Activated CD4-positive, alpha-beta T cell treated with anti-CD3 and anti-CD28 coated beads for 24 hours (primary cell): Measurements from ENCODE around the gene MACC1.

Source experiments
- DNase-seq, 2 donors: peaks; one replicate each; pipeline ENCODE4 v3.0.0-alpha.2; 2020; ENCODE audit warnings: low read depth in 2 of 2

Gene MACC1

DNA sequence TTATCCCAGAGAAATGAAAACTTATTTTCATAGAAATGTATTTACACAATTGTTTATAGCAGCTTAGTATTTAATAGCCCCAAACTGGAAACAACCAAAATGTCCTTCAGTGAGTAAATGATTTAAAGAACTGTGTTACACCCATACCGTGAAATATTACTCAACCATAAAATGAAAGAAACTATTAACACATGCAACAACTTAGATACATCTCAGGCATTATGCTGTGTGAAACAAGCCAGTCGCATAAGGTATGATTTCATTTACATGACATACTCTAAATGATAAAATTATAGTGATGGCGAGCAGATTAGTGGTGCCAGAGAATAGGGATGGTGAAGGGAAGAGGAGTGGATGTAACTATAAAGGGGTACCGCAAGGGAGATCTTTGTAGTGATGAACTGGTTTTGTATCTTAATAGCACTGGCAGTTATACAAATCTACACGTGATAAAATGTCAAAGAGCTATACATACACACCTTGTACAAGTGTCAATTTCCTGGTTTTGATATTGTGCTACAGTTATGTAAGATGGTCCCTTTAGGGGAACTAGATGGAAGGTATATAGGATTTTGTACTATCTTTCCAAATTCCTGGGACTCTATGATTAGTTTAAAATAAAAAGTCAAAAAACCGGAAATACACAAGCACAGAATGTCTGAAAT, 40.5 kb downstream of the MACC1 start:
- no peak for DNase-seq

- no peak for DNase-seq
These were observed 43.4 kb downstream of the MACC1 start for GRCh38 chr7:20173828-20174227.

DNA sequence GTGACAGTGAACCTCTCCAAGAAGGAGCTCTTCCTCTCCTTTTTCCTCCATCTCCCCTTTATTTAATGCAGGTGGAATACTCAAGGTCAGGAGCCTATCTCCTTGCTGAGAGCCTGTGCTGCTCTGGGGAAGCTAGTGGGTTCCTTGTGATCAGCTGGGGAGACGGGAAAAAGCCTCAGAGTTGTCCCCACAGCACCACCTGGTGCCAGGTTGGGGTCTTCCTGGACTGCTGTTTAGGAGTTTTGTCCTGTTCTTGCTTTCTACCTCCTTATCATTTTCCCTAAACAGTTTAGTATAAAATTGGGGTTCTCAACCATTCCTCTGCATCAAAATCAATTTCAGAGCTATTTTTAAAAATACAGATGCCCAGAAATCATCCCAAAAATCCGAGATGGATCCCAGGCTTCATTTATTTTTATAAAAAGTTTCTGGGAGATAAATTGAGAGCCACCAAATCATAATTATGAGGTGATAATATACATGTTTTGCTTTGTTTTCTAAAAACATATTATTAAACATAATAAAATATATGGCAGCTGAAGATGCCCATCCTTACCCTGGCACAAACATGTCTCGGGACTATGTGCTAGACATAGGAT, 44.3 kb downstream of the MACC1 start:
- DNase-seq: no peak

DNA sequence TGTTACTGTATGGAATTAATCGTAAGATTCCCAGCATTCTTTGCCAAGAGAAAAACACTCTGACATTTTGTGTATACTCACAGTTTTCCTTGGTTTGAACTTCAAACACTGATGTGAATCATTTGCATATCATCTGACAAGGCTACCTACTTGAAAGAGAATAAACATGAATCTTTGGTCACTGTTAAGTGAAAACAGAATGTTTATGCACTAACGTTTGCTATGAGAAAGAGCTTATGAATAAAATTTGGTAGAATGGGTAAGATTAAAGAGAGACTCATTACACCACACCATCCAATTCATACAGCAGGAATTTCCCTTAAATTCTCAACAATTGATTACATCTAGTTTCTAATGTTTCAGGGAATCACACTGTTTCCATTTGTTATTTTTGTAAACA, 46.6 kb downstream of the MACC1 start:
- no peak for DNase-seq

GRCh38 chr7:20165146-20165510, 52.1 kb downstream of the MACC1 start:
- DNase-seq: no peak

DNA sequence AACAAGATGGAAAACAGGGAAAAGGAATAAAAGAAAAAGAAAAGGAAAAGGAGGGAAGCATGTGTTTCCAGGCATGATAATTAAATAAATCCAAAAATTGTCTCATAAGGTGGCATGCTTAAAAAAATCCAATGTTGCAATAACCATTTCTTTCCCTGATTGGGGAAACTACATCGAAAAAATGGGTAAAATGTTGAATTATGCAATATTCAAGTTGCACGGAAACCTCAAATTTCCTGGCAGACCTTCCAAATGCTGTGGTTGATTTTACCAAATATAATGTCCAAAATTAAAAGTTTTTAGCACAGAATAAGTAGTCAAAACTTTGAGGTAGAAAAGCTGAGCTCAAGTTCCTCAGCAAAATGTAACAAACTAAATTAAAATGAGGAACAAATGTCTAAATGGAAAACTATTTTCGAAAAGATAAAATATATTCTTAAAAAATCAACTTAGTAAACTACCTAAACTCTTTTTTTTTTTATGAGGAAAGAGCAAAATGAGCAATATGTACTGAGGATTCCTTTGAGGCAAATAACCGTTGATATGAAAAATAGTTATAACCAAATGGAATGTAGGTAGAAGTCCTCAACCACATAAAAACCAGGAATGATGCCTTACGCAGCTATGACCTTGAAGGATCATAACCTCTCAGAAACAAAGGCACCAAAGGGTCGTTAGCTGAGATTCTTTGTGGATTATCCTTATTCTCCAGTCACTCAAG, 52.6 kb downstream of the MACC1 start:
- DNase-seq: no peak

- no peak for DNase-seq
These were observed 54.5 kb downstream of the MACC1 start for GRCh38 chr7:20162665-20163064.

DNA sequence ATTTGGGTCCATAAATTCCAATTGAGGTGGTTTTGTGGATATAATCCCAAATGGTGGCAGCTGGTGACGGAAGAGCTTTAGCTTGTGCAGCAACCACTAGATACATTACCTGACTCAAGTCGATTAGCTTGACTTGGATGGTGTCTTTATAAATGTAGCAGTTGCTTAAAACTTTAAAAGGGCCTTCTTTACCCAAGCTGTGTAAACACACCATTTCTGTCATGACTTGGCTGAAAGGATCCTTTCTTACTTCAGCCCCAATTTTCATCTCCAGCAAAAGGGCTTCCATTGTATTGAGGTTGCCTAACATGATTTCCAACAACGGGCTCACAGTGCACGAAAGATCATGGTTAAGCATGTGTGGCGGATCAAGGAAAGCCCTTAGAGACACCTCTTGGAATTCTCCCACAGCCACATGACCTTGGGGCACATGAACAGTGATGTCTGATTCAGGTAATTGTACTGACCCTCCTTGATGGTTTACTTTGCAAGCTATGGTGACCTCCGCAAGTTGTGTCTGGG, 57.9 kb downstream of the MACC1 start:
- DNase-seq: no peak

DNA sequence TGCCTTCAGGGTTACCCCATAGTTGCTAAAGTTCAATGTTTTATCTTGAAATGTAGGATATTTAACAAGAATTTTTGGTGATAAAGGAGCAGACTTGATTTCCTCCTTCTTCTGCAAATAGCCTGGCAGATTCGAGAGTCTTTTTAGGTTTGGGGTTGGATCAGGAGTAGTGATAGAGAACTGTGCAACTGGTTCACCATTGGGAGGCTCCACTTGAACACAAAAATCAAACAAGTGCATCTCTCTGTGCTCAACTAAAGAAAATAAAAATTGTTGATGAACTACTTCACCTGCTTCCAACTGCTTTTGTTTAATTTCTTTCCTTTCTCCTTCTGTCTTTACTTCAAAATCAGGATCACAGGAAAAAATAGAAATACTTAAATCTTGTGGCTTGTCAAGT, 58.5 kb downstream of the MACC1 start:
- no peak for DNase-seq

- DNase-seq: no peak
These were observed 59.7 kb downstream of the MACC1 start for GRCh38 chr7:20157456-20157855.

DNA sequence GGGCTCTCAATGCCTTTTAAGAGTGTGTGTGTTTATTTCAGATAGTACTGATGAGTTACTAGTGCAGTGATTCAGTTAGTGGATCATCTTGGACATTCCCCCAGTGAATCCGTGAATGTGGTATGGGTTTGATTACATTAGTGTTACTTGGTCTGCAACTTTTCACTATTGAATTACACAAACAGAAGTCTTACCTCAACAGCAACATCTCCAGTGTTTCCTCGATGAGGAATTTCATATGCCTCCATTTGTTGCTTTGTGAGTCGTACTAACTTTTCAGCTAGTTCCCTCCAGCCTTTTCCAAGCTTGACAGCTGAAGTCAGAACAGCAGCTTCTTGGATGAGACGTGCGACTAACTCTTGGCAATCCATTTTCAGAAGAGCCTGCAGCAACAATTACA, 63.2 kb downstream of the MACC1 start:
- no peak for DNase-seq

GRCh38 chr7:20153567-20153966, 63.6 kb downstream of the MACC1 start:
- no peak for DNase-seq

DNA sequence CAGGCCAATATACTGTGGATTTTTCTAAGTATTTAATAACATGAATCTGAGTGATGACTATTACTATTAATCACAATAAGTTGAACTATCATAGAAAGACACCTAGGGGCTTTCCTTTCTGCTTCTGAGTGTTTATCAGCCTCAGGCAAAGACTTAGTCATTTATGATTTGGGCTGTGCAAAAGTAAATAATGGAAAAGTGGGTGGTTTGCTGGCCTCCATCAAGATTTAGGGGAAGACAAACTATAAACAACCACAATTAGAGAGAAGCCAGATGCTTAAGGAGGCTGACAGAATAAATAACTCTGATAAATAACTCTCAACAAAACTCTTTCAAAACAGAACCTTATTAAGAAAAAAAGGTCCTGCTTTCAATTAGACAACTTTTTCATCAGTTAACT, 64.7 kb downstream of the MACC1 start:
- no peak for DNase-seq

DNA sequence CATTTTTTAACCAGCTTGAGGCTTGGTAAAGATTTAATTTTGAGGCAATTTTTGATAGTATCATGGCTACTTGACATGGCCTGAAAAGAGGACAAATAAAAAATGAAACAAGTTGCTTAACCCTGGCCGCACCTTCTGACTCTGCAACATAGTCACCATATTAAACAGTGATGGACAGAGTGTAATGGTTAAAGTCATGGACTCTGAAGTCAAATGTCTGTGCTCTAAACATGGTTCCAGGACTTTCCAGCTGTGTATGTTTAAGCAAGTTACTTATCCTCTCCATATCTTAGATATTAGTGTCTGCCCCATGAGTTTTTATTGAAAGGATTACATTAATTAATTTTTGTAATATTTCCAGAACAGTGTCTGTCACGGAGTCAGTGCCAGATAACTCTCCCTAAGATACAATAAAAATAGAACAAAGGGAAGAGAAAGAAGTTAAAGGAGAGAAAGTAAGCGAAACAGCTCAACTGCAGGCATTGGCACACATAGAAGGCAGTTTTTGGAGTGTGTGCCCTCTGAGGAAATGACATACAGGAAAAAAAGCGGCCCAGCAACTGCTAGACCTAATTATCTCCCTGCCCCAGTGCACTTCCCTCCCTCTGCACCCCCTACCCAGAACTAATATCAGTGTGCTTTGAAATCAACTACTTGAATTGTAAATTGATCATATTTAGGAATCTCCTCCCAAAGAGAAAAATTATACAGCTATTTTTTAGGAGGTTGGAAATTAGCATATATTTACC, 65.3 kb downstream of the MACC1 start:
- DNase-seq: no peak

GRCh38 chr7:20146451-20146850, 70.7 kb downstream of the MACC1 start:
- DNase-seq: no peak

DNA sequence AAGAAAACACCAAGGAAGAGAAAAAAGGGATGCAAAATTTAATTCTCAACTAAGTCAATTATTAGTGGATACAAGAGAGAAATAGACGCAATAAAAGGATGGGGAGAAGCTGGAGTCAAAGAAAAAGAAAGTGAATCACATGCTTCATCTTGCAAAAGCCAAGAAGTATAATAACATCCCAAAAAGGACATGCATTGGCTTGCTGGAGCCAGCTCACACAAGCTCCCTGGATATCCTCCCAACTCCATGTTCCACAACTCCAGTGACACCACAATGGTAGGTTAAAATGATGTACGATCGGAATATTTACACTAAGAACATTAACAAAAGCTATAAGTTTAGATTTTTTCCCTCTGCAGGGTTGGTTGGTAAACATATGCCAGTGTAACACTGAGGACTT, 72.4 kb downstream of the MACC1 start:
- no peak for DNase-seq

GRCh38 chr7:20141666-20142065, 75.5 kb downstream of the MACC1 start:
- no peak for DNase-seq

DNA sequence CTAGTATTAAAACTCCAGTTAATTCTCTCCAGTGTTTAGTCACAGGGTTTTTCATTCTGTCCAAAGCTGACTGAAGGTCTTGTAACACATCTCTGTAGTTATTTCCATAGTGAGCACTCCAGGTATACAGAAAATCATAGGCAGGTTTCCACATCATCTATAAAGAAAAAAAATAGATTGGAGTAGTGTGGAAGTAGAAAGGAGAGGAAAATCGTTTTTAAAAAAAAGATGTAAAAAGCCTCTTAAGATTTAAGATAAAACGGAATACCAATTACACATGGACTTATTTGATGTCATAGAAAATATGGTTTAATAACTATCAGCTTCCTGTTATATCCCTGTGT, 76.2 kb downstream of the MACC1 start:
- no peak for DNase-seq

- DNase-seq: no peak
These were observed 76.7 kb downstream of the MACC1 start for GRCh38 chr7:20140291-20141001.

DNA sequence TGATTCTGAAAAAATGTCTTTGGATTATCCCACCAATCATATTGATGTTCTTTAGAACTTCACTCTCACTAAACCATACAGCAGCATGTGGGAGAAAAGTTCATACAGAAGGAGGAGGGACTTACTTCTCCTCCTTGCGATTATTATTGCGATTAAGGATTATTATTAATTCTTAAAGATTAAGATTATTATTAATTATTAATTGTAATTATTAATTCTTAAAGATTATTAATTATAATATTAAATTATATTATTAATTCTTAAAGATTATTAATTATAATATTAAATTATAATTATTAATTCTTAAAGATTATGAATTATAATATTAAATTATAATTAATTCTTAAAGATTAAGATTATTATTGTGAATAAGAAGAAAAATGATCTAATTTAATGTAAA, 80.5 kb downstream of the MACC1 start:
- DNase-seq: no peak

DNA sequence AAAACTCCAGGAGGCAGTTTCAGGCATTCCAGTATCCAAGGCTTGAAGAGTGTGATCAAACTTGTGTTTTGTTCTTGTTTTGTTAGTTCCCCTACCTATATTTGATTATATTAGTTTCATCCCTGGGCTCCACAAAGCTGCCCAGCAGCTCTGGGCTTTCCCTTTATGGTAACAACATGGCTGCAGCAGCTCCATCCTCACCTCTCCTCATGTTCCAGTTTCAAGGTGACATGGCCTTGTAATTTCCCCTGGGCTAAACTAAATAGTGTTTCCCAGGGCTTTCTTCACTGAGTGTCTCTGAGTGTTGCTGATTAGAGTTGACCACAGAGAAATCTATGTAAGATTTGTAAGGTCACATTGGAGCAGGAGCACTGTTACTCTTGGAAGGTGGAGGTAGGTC, 83.4 kb downstream of the MACC1 start:
- no peak for DNase-seq

GRCh38 chr7:20132585-20132984, 84.6 kb downstream of the MACC1 start:
- no peak for DNase-seq
